Measurements from ENCODE around the gene FAM131B.

- TF ChIP-seq E2F8 (IDR thresholded peaks at IDR 0.05; ENCODE audit: low read depth, partially characterized antibody) (no peak), BRF2 (IDR thresholded peaks at IDR 0.05; ENCODE audit: borderline replicate concordance, insufficient read depth, insufficient read length) (no peak)
Observed at GRCh38 chr7:143327903-143328302, 34.6 kb downstream of the FAM131B start.
